DOHH2 (cell line): ENCODE data around the gene STARD10.

Source experiments
- CTCF ChIP-seq: fragments of 200-600 bp; sonication (generic); IDR thresholded peaks from one replicate; pipeline ENCODE4 v1.5.1; 2014; ENCODE audit warnings: antibody characterized with exemption, mild to moderate bottlenecking, low read depth, low read length; ENCODE audit not compliant: poor library complexity, severe bottlenecking
- EZH2phosphoT487 ChIP-seq: fragments of 200-600 bp; sonication (generic); IDR thresholded peaks from 2 replicates; pipeline ENCODE4 v1.6.1; 2017; ENCODE audit warnings: borderline replicate concordance, mild to moderate bottlenecking, antibody characterized with exemption, low read length, moderate library complexity, mixed read lengths

- no peak for TF ChIP-seq CTCF
- no peak for TF ChIP-seq EZH2phosphoT487
Measured at GRCh38 chr11:72781313-72782080, 12.3 kb downstream of the STARD10 start.
